Heart right ventricle (tissue), 16 donors: ENCODE results near the gene IDH2. TPM values are rescaled to one million over a fixed set of nuclear protein-coding genes. Genes with fewer than 3 reads are reported as not detected.
A peak's percentile ranks its signal among the peaks of the same experiment; 100 is the strongest.

ENCODE experiments used
- ATAC-seq, 8 donors: fragments of 200-7000 bp; cut with Tn5 transposase; one replicate each; pipeline ENCODE4 v1.9.1; 2020; ENCODE audit warnings: mild to moderate bottlenecking in 8 of 8, moderate library complexity in 8 of 8, moderate number of reproducible peaks in 1 of 8
- DNase-seq, 2 donors: peaks; one replicate each; pipeline ENCODE4 v3.0.0-alpha.2; 2020
- H3K27ac ChIP-seq, 10 donors: fragments of 200-600 bp; sonication (generic) in 2 of 10; one replicate each; pipeline versions ENCODE4 v1.5.0 to v1.8.0; 2020 to 2022; ENCODE audit warnings: mild to moderate bottlenecking in 3 of 10
- H3K27me3 ChIP-seq, 7 donors: fragments of 200-600 bp; one replicate each; pipeline ENCODE4 v1.8.0; 2021 to 2022; ENCODE audit warnings: mild to moderate bottlenecking in 2 of 7
- H3K36me3 ChIP-seq, 9 donors: fragments of 200-600 bp; sonication (generic) in 1 of 9; one replicate each; pipeline versions ENCODE4 v1.5.0 to v1.8.0; 2020 to 2022; ENCODE audit warnings: mild to moderate bottlenecking in 2 of 9
- H3K4me1 ChIP-seq, 9 donors: fragments of 200-600 bp; sonication (generic) in 1 of 9; one replicate each; pipeline versions ENCODE4 v1.5.0 to v1.8.0; 2020 to 2022; ENCODE audit warnings: mild to moderate bottlenecking in 4 of 9
- H3K4me3 ChIP-seq, 10 donors: fragments of 200-600 bp; sonication (generic) in 2 of 10; one replicate each; pipeline versions ENCODE4 v1.5.0 to v1.8.0; 2020 to 2022; ENCODE audit warnings: mild to moderate bottlenecking in 7 of 10, moderate library complexity in 2 of 10
- H3K9me3 ChIP-seq, 11 donors: fragments of 200-600 bp in 10 of 11; sonication (generic) in 2 of 11; one replicate each; pipeline versions ENCODE4 v1.5.0 to v1.8.0; 2013 to 2022; ENCODE audit warnings: mild to moderate bottlenecking in 2 of 11, control low read depth in 1 of 11, moderate library complexity in 1 of 11
- WGBS, 2 donors: extraction: QIAGEN DNeasy Blood & Tissue Kit; methylation state at CpG; one replicate each; pipeline ENCODE4 v1.1.7; 2013; ENCODE audit warnings: inconsistent platforms in 1 of 2; 5-methylcytosine and 5-hydroxymethylcytosine counted together
- intact Hi-C, 10 donors: fragments of 100-400 bp; cut with DNase I; formaldehyde crosslinking; loops; one replicate each; pipeline versions ENCODE4 v1.11.1 to v1.14.2; 2022
- polyA plus RNA-seq, 2 donors: library from polyadenylated mRNA; stranded (reverse); fragments of 200-250 nt; gene quantifications; one replicate each; pipeline ENCODE4 v1.2.3, GENCODE V29; 2013
- total RNA-seq, 10 donors: library from RNA; stranded (reverse); fragmentation: NEBNext Ultra II Directional in 3 of 10; extraction: Animal tissue kit (Norgen Biotek cat#: 25700) in 3 of 10; gene quantifications; one replicate each; pipeline versions ENCODE4 v1.2.1 to v1.2.4, GENCODE V29; 2021 to 2023
- TF ChIP-seq, protein P1 (sequence below), 9 donors: fragments of 200-600 bp; sonication (generic) in 2 of 9; IDR thresholded peaks; one replicate each; pipeline versions ENCODE4 v1.5.0 to v1.8.0; 2021 to 2022; ENCODE audit warnings: antibody characterized with exemption in 9 of 9, mild to moderate bottlenecking in 5 of 9, moderate library complexity in 1 of 9
- donor health status: Arrhythmogenic right ventricular cardiomyopathy.
- donor health status: ischemic (EF 13 %, LVEDD 7.1; RV severe dilation, severe dysfunction).
- donor health status: healthy with polysubstance abuse.
- donor health status: DM: no; HTN: yes; CAD: no.
- donor health status: DM: no; HTN: no; CAD: no.
- donor health status: ischemic (EF 25% LVEDD 6.9; RV normal size, moderate dysfunction).
- donor health status: ischemic (EF 25% LVEDD 5.7; RV mildly dilated, moderate dysfunction).
- donor health status: healthy.
- donor health status: DM: yes; HTN: yes; CAD: no.
- donor health status: Ischemic cardiomyopathy.
- donor health status: ischemic (EF 35%, LVEDD 5.7; RV mildly dilated, moderate dysfunction).
- donor health status: nonischemic (EF 11% LVEDD 7.7; RV severe dilation, severe dysfunction).
- donor health status: DM: yes; HTN: yes; CAD: no.
- donor health status: PGD.
- donor health status: ischemic (EF 29% LVEDD 5.4; RV normal size, mild dysfunction).
- donor health status: nonischemic (EF 23%, LVEDD 6.1; RV moderate dilation, normal function).

Gene IDH2
- total and polyA plus RNA-seq, 12 donors, result 279 to 1,135 (median 923) TPM

DNA sequence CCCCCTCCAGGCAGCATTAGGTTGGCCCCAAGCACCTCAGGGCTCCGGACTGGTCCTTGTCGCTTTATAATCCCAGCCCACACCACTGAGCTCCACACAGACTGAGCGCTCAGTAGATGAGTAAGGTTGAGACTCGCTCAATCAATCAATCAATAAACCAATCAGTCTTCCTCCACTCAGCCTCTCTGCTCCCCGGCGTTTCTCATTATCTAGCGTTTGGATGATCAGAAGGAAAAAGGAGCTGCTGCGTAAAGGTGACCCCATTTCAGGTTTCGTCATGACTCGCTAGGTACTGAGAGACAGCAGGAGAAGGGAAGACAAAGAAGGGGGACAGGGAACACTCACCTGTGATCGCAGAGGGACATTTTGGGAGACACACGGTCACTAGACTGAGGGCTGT lies 59.9 kb downstream of the IDH2 start:
- DNase-seq (no peak), ATAC-seq (no peak)
- Histone ChIP-seq H3K27ac (no peak overlapping the region), H3K9me3 (no peaks in the 10 kb centered on the region), H3K27me3 (no peaks in the 10 kb centered on the region), H3K36me3 (no peaks in the 10 kb centered on the region), H3K4me3 (no peak overlapping the region), H3K4me1 (peaks cover 3 to 58% (median 22%) of the 10 kb centered on the region in 9 donors)
- TF ChIP-seq, protein P1, sequence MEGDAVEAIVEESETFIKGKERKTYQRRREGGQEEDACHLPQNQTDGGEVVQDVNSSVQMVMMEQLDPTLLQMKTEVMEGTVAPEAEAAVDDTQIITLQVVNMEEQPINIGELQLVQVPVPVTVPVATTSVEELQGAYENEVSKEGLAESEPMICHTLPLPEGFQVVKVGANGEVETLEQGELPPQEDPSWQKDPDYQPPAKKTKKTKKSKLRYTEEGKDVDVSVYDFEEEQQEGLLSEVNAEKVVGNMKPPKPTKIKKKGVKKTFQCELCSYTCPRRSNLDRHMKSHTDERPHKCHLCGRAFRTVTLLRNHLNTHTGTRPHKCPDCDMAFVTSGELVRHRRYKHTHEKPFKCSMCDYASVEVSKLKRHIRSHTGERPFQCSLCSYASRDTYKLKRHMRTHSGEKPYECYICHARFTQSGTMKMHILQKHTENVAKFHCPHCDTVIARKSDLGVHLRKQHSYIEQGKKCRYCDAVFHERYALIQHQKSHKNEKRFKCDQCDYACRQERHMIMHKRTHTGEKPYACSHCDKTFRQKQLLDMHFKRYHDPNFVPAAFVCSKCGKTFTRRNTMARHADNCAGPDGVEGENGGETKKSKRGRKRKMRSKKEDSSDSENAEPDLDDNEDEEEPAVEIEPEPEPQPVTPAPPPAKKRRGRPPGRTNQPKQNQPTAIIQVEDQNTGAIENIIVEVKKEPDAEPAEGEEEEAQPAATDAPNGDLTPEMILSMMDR (IDR thresholded peaks at IDR 0.05), result no peak
- WGBS, 2 donors, result 95 to 98% methylated on average over 12 of the region's 12 CpGs
- intact Hi-C loops, result no loop called here

DNA sequence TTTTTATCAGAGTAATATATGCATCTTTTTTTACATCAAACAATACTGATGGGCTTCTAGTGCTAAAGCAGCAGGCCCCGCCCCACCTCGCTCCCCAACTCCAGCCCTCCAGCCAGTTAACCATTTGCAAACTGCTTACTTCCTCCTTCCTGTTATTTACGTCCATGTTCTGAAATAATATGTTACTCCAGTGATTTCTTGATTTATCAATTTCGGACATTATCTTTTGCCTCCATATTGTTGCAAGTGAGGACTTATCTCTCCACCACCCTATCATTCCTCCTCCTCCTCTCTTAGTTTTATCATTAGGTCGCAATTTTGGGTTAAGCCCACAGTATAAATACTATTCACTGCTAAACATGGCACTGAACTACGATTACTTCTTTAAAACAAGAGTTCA lies 61.6 kb downstream of the IDH2 start:
- Histone ChIP-seq H3K36me3 (no peaks in the 10 kb centered on the region), H3K4me1 (peaks cover 0 to 61% (median 30%) of the 10 kb centered on the region in 9 donors), H3K4me3 (no peak overlapping the region), H3K9me3 (no peaks in the 10 kb centered on the region), H3K27me3 (no peaks in the 10 kb centered on the region), H3K27ac (peak overlapping the region in 1 of 10 donors; percentile 65)
- intact Hi-C loops, result no loop called here
- TF ChIP-seq, protein P1 (IDR thresholded peaks at IDR 0.05), result no peak
- WGBS, 2 donors, result 62 to 71% methylated on average over 6 of the region's 6 CpGs
- DNase-seq (no peak), ATAC-seq (no peak)

DNA sequence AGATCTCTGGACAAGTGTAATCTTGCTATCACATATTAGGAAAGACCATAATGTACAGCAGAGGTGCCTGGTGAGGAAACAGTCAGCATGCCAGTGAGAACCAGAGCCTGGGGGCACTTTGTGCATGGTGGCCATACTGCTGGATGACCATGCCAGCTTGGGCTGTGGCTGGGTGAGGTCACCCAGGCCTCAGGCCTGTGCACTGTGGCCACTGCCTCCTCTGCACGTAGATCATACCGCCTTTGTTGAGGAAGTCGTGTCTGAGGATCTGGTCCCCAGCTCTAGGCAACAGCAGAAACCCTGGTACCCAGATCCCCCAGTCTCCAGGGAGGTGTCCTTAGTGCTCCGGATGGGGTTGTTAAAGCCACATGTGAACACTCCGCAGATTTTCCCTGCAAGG lies 62.3 kb downstream of the IDH2 start:
- intact Hi-C loops, result no loop called here
- no peak for ATAC-seq
- WGBS, 2 donors, result 58 to 60% methylated on average over 5 of the region's 5 CpGs
- peak overlapping the region in 1 of 10 donors; percentile 65 for H3K27ac ChIP-seq
- no peaks in the 10 kb centered on the region for H3K27me3 ChIP-seq
- H3K4me3 ChIP-seq, result no peak overlapping the region
- no peaks in the 10 kb centered on the region for H3K9me3 ChIP-seq
- TF ChIP-seq, protein P1 (IDR thresholded peaks at IDR 0.05), result no peak
- H3K4me1 ChIP-seq, result peaks cover 5 to 67% (median 36%) of the 10 kb centered on the region in 9 donors
- no peaks in the 10 kb centered on the region for H3K36me3 ChIP-seq
- DNase-seq, result no peak

DNA sequence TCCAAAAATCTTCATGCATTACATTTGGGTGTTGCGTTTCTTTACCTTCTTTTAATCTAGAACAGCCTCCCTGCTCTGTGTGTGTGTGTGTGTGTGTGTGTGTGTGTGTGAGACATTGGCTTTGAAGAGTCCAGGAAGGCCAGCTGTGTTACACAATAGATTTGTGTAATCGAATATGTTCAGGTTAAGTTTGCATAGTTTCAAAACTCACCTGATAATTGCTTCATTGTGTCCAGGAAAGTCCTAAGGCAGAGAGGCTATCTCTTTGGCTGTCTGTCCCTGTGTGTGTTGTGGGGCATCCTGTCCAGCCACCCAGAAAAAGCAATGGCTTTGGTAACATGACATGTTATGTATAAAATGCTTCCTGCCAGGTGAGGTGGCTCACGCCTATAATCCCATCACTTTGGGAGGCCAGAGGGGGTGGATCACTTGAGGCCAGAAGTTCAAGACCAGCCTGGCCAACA lies 63.6 kb downstream of the IDH2 start:
- Histone ChIP-seq H3K27me3 (no peaks in the 10 kb centered on the region), H3K4me3 (no peak overlapping the region), H3K9me3 (no peaks in the 10 kb centered on the region), H3K4me1 (peaks cover 8 to 79% (median 48%) of the 10 kb centered on the region in 9 donors), H3K27ac (peak overlapping the region in 1 of 10 donors; percentile 65), H3K36me3 (no peaks in the 10 kb centered on the region)
- ATAC-seq (no peak), DNase-seq (no peak)
- intact Hi-C loops, result no loop called here
- 89 to 92% methylated on average over 3 of the region's 3 CpGs for whole genome bisulfite sequencing, 2 donors
- TF ChIP-seq, protein P1 (IDR thresholded peaks at IDR 0.05), result no peak
